HG03159 (cell line): ENCODE results near the gene RAB3GAP1.
"Not testable (repeated sequence)": the region's sequence is repeated elsewhere in the genome, so short reads cannot be mapped to it uniquely, and the experiment has no call there.

Experiments
- ATAC-seq: cut with Tn5 transposase; IDR thresholded peaks from one replicate; pipeline ENCODE4 v1.9.1; 2021; ENCODE audit warnings: mild to moderate bottlenecking, moderate library complexity; ENCODE audit not compliant: unreplicated experiment

RAB3GAP1 gene

GRCh38 chr2:135052997-135053474 lies 944 bp downstream of the RAB3GAP1 start:
- peak; percentile 23 for ATAC-seq

DNA sequence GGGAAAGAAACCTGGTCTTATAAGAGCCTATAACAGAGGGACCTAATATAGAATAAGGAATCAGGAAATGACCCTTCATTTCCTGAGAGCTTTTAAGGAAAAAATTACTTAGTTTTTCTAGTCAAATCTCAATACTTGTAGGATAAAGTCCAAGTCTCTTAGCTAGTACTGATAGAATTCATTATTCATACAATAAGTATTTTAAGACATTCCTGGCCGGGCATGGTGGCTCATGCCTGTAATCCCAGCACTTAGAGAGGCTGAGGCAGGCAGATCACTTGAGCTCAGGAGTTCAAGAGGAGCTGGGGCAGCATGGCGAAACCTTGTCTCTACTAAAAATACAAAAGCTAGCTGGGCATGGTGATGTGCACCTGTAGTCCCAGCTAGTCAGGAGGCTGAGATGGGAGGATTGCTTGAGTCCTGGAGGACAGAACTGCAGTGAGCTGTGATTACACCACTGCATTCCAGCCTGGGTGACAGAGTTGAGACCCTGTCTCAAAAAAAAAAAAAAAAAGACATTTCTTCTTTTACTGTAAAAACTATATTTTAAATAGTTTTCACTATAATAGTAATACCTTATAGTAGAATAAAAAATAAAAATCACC lies 3.2 kb downstream of the RAB3GAP1 start:
- ATAC-seq: no peak

DNA sequence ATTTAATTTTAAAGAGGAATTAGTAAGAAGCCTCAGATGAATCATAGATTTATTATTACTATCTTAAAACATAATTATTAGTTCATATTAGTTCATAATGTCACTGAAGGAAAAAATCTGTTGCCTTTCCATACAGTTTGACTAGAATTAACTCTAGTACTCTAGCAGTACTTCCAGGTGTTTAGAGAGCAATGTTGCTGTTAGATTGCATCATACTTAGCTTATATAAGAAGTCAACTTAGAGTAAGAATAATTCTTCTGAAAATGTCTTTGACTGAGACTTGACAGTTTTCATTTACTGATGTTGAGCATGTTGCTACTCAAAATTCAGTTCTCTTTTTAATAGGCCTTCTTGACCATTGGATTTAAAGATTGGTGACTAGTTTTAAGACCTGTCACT lies 4.7 kb downstream of the RAB3GAP1 start:
- ATAC-seq: no peak

GRCh38 chr2:135059577-135059976 lies 7.5 kb downstream of the RAB3GAP1 start:
- ATAC-seq: no peak

DNA sequence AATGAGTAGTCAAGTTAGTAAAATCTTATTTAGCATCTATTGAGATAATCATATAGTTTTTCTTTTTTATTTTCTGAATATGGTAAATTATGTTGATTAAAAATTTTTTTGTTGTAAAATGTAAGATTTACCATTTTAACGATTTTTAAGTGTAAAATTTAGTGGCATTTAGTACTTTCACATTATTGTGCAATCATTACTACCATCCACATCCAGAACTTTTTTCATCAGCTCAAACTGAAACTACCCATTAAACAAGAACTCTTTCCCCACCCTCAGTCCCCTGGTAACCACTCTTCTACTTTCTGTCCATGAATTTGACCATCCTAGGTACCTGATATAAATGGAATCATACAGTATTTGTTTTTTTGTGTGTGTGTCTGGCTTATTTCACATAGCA lies 11.1 kb downstream of the RAB3GAP1 start:
- ATAC-seq: no peak

DNA sequence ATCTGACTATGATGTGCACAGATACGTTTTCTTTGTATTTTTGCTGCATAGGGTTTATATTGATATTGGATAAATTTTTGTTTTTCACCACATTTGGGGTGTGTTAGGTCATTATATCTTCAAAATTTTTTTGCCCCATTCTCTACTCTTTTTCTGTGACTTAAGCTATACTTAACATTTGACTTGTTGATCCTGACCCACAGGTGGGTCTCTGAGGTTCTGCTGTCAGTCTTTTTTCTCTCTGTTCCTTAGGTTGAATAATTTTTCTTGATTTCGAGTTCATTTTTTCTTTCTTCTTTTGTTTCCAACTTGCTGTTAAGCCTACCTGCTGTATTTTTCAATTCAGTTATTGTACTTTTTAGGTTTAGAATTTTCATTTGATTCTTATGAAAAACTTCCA lies 12.1 kb downstream of the RAB3GAP1 start:
- no peak for ATAC-seq

DNA sequence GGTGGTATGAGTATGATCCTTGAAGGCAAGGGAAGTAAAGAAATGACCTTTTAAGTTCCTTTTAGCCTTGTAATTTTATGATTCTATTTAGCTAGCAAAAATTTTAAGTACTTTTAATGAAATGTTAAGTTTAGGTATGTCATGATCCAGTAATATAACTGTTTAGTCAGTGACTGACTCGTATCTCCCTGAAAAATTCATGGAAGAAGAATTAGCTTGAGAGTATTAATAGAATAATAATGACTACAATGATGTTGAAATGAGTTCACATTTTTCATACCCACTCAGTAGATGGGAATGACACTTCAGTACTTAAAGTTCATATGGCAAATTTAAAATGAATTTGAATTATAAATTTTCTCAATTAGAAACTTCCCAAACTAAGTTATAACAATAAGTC lies 14.6 kb downstream of the RAB3GAP1 start:
- no peak for ATAC-seq

DNA sequence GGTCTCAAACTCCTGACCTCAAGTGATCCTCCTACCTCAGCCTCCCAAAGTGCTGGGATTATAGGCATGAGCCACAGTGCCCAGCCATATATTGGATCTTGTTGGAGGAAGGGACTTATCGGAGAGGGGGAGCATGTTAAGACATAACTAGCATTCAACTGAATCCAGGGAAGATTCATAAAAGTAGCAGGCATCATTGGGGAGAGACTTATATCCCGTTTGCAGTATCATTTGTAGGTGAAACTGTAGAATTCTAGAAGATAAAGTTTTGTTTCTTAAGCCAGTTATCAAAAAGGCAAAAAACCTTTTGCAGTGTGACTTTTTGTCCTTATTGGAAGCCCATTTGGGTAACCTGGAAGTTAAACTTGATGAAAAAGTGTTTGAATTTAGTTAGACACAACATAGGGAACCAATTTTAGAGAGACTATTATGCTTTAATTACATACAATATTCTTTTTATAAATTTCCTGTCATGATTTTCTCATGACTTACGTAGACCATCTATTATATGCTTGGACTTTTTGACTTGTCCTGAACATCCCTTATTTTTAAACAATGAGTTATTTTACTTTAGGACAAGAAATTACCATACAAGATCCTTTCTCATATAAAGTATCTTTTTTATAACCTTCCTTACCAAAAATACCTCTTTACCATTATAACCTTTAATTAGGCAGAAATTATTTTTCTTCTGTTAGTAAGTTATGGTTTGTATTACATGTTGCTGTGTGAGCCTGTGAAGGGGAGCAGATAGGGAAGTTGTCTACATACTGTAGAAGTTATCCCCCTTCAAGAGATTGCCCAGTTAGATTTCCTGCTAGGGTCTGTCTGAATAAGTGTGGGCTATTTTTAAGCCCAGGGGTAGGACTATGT lies 20.3 kb downstream of the RAB3GAP1 start:
- ATAC-seq: no peak

GRCh38 chr2:135074216-135074615 lies 22.1 kb downstream of the RAB3GAP1 start:
- no peak for ATAC-seq

GRCh38 chr2:135076556-135076955 lies 24.5 kb downstream of the RAB3GAP1 start:
- ATAC-seq: no peak

DNA sequence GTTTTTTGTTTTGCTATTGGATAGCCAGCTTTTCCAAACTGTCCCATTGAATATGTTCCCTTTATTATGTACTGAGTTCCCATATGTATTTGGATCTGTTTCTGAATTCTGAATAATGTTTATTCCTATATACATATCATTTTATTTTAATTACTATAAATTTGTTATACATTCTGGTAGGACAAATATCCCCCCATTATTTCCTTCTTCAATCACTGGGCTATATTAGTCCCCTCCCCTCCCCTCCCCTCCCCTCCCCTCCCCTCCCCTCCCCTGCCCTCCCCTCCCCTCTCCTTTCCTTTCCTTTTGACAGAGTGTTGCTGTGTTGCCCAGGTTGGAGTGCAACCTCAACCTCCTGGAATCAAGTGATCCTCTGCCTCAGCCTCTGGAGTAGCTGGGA lies 26.3 kb downstream of the RAB3GAP1 start:
- ATAC-seq: no peak

DNA sequence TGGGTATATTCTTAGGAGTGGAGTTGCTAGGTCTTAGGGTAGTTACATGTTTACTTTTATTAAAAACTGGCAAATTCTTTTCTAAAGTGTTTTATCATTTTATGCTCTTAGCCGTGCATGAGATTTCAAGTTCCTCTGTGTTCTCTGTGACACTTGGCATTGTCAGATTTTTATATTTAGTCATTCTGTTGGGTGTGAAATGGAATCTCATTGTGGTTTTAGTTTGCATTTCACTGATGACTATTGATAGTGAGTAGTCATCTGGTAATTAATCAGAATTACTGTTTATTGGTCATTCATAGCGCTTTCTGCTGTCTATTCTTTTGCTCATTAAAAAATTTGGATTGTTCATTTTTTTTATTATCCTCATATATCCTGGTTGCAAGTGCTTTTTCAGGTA lies 34.1 kb downstream of the RAB3GAP1 start:
- no peak for ATAC-seq

DNA sequence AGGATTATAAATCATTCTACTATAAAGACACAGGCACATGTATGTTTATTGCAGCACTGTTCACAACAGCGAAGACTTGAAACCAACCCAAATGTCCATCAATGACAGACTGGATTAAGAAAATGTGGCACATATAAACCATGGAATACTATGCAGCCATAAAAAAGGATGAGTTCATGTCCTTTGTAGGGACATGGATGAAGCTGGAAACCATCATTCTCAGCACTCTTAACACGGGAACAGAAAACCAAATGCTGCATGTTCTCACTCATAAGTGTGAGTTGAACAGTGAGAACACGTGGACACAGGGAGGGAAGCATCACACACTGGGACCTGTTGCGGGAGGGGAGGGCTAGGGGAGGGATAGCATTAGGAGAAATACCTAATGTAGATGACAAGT lies 37.5 kb downstream of the RAB3GAP1 start:
- ATAC-seq: not testable (repeated sequence)

DNA sequence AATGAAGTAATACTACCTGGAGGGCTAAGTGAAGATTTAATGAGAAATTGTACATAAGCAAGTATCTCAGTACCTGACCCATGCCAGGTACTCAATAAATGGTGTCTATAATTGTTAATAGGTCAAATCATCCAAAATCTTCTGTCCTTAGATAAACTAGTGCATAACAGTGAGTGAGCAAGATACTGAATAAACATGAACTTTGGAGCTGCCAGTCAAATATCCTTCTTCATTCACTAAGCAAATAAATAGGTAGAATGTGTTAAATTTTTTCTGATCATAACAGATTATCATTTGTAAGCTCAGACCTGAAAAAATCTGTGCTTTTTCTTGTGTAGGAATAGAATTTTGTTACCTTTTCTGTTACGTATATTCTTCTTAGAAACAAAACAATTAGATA lies 39.6 kb downstream of the RAB3GAP1 start:
- no peak for ATAC-seq

GRCh38 chr2:135093193-135093592 lies 41.1 kb downstream of the RAB3GAP1 start:
- ATAC-seq: no peak

DNA sequence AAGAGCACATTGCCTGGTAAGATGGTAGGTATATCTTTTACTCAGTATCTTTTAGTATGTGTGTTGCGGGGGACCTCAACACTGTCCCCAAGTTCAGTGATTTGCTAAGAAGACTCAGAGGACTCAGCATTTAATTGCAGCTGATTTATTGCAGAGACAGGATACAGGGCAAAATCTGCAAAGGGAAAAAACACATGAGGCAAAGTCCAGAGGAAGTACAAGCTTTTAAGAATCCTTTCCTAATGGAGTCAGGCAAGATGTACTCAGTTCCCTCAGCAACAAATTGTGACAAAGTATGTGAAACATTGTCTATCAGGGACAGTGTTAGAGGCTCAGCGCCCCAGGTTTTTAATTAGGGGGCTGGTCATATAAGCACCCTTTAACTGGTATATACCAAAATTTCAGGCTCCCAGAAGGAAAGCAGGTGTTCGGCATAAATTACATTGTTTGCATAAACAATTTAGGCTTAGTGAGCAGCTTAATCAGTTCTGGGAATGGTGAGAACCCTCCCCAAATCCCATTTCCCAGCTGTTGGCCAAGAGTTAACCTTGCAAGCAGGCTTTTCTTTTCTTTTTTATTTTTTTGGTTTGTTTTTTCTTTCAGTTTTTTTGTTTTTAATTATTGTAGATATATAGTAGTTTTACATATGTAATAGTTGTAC lies 41.7 kb downstream of the RAB3GAP1 start:
- no peak for ATAC-seq

GRCh38 chr2:135094508-135094907 lies 42.4 kb downstream of the RAB3GAP1 start:
- ATAC-seq: no peak

- no peak for ATAC-seq
Observed at GRCh38 chr2:135095591-135095990, 43.5 kb downstream of the RAB3GAP1 start.

GRCh38 chr2:135096665-135097446 lies 44.8 kb downstream of the RAB3GAP1 start:
- no peak for ATAC-seq

DNA sequence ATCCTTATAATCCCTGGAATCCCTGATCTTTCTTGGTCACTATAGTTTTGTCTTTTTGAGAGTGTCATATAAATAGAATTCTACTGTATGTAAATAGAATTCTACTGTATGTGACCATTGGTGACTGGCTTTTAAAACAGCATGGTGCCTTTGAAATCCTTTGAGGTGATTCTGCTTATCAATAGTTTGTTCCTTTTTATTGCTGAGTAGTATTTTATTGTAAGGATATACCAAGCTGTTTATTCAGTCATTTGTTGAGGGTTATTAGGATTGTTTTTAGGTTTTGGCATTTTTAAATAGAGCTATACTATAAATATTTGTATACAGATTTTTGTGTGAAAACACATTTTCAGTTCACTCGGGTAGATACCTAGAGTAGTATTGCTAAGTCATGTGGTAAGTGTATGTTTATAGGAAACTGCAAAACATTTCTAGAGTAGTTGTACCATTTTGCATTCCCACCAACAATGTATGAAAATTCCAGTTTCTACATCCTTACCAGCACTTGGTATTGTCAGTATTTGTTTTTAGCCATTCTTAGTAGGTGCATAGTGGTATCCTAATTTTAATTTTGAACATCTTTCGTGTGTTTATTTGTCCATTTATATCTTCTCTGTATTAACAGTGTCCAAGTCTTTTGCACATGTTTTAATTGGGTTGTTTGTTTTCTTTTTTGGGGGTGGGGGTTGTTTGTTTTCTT lies 45.6 kb downstream of the RAB3GAP1 start:
- ATAC-seq: no peak
